Fibroblast of villous mesenchyme (primary cell): ENCODE results near the gene SUPT6H. TPM values are rescaled to one million over a fixed set of nuclear protein-coding genes. Genes with fewer than 3 reads are reported as not detected.

Source experiments
- DNase-seq: peaks from one replicate; pipeline ENCODE4 v3.0.0-alpha.2; 2010; ENCODE audit warnings: low read depth
- H3K4me3 ChIP-seq: 2 replicates; pipeline ENCODE4 v1.5.1; 2011; ENCODE audit warnings: low read depth, mild to moderate bottlenecking, low read length
- total RNA-seq: library from RNA; depleted of rRNA; stranded (reverse); fragments of >200 nt; gene quantifications from 2 replicates; pipeline ENCODE4 v1.2.3, GENCODE V29; 2012
- TF ChIP-seq, protein P1 (sequence below): IDR thresholded peaks from 2 replicates; pipeline ENCODE4 v1.5.1; 2012; ENCODE audit warnings: low read depth, mild to moderate bottlenecking, low read length; ENCODE audit not compliant: insufficient read depth

SUPT6H gene
- total RNA-seq, 1 donor = 54.4 TPM

GRCh38 chr17:28737770-28738679, 76.0 kb downstream of the SUPT6H start:
- TF ChIP-seq, protein P1, sequence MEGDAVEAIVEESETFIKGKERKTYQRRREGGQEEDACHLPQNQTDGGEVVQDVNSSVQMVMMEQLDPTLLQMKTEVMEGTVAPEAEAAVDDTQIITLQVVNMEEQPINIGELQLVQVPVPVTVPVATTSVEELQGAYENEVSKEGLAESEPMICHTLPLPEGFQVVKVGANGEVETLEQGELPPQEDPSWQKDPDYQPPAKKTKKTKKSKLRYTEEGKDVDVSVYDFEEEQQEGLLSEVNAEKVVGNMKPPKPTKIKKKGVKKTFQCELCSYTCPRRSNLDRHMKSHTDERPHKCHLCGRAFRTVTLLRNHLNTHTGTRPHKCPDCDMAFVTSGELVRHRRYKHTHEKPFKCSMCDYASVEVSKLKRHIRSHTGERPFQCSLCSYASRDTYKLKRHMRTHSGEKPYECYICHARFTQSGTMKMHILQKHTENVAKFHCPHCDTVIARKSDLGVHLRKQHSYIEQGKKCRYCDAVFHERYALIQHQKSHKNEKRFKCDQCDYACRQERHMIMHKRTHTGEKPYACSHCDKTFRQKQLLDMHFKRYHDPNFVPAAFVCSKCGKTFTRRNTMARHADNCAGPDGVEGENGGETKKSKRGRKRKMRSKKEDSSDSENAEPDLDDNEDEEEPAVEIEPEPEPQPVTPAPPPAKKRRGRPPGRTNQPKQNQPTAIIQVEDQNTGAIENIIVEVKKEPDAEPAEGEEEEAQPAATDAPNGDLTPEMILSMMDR = no peak
- no peak overlapping the region for H3K4me3 ChIP-seq
- DNase-seq = no peak

DNA sequence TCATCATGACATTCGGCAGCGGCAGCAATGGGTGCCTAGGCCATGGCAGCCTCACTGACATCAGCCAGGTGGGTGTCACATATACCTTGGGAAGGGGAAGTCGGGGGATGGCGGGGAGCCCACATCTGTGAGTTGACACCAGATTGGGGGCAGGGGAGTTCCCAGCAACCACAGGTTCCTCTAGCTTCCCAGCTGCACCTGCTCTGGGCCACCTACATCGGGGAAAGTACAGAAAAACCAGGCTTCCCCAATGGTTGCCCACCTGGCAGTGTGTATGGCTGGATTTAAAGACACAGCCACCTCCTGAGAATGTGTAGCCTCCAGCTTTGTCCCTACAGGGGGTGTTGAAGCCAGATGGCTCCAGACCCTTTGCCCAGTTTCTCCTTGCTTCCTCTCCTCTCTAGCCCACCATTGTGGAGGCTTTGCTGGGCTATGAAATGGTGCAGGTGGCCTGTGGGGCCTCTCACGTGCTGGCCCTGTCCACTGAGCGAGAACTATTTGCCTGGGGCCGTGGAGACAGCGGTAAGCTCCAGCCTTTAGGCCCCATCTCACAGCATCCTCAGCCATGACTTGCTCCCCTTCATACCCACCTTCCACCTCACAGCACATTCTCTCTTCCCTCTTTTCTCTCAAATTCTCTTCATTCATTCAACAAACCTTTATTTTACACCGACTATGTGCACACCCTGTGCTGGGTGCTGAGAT, 76.8 kb downstream of the SUPT6H start:
- TF ChIP-seq, protein P1 = no peak
- no peak for DNase-seq
- no peak overlapping the region for H3K4me3 ChIP-seq

DNA sequence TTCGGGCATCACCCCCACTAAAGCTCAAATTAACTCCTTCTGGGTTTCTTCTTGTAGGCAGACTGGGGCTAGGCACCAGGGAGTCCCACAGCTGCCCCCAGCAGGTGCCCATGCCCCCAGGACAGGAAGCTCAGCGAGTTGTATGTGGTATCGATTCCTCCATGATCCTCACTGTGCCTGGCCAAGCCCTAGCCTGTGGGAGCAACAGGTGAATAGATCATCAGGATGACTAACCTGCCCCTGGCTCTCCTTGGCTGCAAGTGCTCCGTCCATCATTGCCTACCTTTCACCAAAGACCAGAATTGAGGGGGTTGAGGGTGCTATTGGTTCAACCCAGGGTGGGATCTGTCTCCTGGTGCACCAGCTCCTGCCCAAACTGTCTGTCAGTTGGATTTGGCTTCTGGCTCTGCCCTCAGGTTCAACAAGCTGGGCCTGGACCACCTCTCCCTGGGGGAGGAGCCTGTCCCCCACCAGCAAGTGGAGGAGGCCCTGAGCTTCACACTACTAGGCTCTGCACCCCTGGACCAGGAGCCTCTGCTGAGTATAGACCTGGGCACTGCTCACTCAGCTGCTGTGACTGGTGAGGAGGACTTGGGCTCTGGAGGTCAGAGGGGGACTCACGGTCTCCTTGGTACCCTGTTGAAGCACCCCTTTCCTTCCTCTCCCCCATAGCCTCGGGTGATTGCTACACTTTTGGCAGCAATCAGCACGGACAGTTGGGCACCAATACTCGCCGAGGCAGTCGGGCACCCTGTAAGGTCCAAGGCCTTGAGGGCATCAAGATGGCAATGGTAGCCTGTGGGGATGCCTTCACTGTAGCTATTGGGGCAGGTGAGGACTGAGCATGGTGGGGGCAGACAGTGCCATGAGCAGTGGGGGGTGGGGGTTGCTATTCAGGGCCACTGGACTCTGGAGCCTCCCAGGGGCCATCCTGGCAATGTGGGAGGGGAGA, 78.7 kb downstream of the SUPT6H start:
- DNase-seq = no peak
- H3K4me3 ChIP-seq = no peak overlapping the region
- TF ChIP-seq, protein P1 = no peak

- TF ChIP-seq, protein P1 = no peak
- no peak for DNase-seq
- H3K4me3 ChIP-seq = no peak overlapping the region
Observed at GRCh38 chr17:28741358-28742349, 79.6 kb downstream of the SUPT6H start.

DNA sequence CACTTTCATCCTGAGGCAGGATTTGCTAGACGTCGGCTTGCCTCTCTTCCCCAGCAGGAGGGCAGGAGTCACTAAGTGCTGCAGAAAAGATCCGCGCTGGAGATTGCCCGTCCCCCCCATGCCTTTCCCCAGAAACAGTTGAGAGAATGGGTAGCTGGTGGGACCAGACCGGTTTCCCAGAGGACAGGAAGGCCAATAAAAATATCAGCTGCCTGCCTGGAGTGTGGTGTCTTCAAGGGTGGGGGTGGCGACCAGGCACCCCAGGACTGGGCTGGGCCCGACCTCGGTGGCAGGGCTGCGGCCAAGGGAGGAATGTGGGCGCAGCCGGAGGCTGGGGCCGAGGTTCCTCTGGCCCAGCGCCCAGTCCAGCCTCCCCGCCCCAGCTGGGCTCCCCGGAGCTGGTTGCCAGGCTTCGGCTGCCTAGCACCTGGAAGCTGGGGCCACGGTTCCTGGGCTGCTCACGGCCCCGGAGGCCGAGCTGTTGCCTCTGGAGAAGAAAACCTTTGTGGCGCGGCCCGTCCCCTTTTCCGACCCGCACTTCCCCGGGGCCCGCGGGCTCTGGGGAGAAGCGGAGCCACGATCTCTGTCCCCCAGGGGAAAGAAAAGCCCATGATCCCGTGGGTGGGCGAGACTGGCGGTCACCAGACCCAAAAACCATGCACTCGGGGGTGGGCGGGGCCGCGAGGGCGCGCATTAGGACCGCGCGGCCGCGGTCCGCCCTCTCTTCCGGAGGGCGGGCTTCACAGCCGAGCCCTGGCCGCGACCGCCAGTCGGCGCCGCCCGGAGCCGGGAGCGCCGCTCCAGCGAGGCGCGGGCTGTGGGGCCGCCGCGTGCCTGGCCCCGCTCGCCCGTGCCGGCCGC, 81.5 kb downstream of the SUPT6H start, which contains the start of gene TRAF4:
TRAF4 (plus strand) TSS at position 769 of the 861 bp plus-strand sequence. CDS start 102 bp downstream, outside the sequence.
- peak; percentile 91 for DNase-seq
- peak within 1 kb of the TSS; percentile 92 for H3K4me3 ChIP-seq
- TF ChIP-seq, protein P1 = peak; percentile 12
